Duodenal mucosa (tissue), 2 donors: ENCODE results near the gene SCD5.

ENCODE experiments used
- H3K27ac ChIP-seq: one replicate; pipeline ENCODE4 v1.7.0; 2013; ENCODE audit warnings: low read depth, low read length
- H3K27me3 ChIP-seq, 2 donors: one replicate each; pipeline ENCODE4 v1.7.0; 2013; ENCODE audit warnings: low read length in 2 of 2, control low read depth in 1 of 2; ENCODE audit not compliant: insufficient read depth in 2 of 2, control insufficient read depth in 1 of 2
- H3K36me3 ChIP-seq, 2 donors: one replicate each; pipeline ENCODE4 v1.7.0; 2013; ENCODE audit warnings: low read length in 2 of 2, control low read depth in 1 of 2; ENCODE audit not compliant: insufficient read depth in 2 of 2, control insufficient read depth in 1 of 2
- H3K4me1 ChIP-seq, 2 donors: one replicate each; pipeline ENCODE4 v1.7.0; 2013; ENCODE audit warnings: low read length in 2 of 2, control low read depth in 1 of 2; ENCODE audit not compliant: insufficient read depth in 2 of 2, control insufficient read depth in 1 of 2
- H3K4me3 ChIP-seq, 2 donors: one replicate each; pipeline ENCODE4 v1.7.0; 2013; ENCODE audit warnings: low read length in 2 of 2, low read depth in 1 of 2
- H3K9ac ChIP-seq, 2 donors: one replicate each; pipeline ENCODE4 v1.7.0; 2013; ENCODE audit warnings: low read length in 2 of 2, low read depth in 1 of 2
- H3K9me3 ChIP-seq, 2 donors: one replicate each; pipeline ENCODE4 v1.7.0; 2013; ENCODE audit warnings: low read length in 2 of 2, control low read depth in 1 of 2; ENCODE audit not compliant: control insufficient read depth in 1 of 2

The SCD5 gene

DNA sequence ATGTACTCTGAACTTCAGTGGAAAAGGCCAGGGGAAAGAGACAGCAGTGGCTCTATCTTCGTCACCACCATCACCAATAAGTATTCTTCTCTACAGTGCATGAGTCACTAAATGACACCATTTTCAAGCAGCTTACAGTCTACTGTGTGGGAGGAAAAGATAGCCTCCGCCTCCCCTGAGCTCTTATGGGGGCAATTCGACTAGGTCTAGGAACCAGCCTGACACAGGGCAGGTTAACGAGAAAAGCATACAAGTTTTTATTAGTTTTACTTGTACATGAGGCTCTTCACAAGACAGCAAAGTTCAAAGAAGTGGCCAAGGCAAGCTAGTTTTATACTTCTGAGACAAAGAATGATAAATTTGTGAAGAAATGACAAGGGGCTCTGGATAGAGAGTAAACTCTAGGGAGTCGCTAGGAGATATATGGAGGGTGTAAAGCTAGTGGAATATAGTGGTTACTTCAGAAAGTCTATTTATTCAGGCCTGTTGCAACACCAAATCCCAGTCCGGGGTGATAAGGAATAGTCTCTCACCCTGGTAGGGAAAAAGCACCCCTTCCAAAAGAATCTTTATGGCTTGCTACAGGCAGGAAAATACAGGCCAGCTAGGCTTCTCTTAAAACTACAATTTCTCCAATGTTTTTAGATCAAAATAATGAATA, 49.7 kb downstream of the SCD5 start:
- H3K4me1 ChIP-seq = peaks cover 0 to 10% of the 10 kb centered on the region in 2 donors
- no peak overlapping the region for H3K9ac ChIP-seq
- H3K4me3 ChIP-seq = no peak overlapping the region
- no peaks in the 10 kb centered on the region for H3K9me3 ChIP-seq
- H3K27ac ChIP-seq = no peak overlapping the region
- H3K36me3 ChIP-seq = no peaks in the 10 kb centered on the region
- H3K27me3 ChIP-seq = no peaks in the 10 kb centered on the region

DNA sequence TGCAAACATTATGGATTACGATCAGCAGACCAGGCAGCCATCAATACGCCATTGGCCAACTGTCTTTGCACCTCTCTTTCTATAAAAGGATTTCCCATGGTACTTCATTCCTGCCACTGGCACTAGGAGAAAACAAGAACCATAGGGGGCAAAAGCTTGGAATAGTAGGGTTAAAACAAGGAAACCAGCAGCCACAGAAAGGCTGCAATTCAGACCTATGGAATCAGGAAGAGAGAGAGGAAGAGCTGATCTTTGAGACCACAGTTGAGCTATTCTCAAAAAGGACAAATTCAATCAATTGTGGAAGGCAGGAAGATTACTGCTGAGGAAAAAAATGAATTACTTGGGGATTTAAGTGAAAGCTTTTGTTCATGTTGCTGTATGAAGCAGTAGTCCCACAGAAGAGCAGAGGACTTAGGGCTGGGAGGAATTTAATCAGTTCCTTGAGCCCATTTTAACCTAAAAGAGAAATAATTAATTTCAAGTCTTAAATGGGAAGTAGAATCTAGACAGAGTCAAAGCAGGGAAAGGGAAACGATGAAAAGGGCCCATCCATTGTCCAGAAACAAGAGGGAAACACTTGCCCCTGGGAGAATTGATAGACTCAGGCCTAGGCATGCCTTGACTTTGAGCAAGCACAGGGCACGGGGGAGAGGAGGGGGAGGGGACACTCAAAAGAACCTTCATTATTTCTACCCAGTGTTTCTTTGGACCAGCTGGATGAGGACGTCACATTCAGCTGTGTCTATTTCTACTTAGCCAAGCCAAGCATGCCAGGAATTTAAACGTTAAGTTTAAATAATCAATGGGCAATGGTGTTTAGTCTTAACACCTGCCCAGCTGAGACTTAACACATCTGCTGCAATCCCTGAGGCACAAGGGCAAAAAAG, 50.7 kb downstream of the SCD5 start:
- H3K27ac ChIP-seq = no peak overlapping the region
- H3K4me3 ChIP-seq = no peak overlapping the region
- no peaks in the 10 kb centered on the region for H3K4me1 ChIP-seq
- H3K9ac ChIP-seq = no peak overlapping the region
- H3K9me3 ChIP-seq = no peaks in the 10 kb centered on the region
- no peaks in the 10 kb centered on the region for H3K27me3 ChIP-seq
- no peaks in the 10 kb centered on the region for H3K36me3 ChIP-seq

DNA sequence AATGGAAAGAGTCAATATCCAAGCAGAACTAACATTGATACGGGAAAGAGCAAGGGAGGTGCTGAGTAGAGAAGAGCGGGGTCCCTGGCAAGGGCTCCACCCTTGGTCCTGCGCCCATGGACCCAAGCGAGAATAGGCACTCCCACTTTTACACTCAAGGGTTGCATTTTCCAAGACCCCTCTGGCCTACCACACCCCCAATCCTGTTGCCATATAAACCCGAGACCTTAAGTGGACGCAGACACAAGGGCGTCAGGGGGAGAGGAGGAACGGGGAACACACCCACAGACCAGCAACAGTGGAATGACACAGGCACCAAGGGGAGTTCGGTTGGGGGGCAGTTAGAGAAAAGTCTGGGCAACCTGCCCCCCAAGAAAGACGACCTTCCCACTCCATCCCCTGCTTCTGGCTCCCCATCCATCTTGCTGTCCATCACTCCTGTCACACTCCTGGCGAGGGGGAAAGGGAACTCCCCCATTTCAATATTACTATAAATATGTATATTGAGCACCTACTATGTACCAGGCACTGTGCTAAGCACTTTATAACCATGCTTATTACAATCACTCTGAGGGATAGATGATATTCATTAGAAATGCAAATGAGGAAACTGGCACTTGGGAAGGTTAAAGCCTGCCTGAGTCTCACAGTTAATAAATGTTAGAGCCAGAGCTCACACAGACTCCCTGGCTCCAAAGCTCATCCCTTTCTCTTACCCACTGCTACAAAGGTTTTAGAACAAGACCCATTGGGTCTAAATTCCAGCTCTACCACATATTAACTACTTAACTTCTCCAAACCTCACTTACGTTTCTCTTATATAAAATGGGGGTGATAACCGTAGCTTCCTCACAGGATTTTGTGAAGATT, 51.7 kb downstream of the SCD5 start:
- Histone ChIP-seq H3K4me3 (no peak overlapping the region), H3K27ac (no peak overlapping the region), H3K36me3 (no peaks in the 10 kb centered on the region), H3K9me3 (no peaks in the 10 kb centered on the region), H3K27me3 (no peaks in the 10 kb centered on the region), H3K9ac (no peak overlapping the region), H3K4me1 (no peaks in the 10 kb centered on the region)

DNA sequence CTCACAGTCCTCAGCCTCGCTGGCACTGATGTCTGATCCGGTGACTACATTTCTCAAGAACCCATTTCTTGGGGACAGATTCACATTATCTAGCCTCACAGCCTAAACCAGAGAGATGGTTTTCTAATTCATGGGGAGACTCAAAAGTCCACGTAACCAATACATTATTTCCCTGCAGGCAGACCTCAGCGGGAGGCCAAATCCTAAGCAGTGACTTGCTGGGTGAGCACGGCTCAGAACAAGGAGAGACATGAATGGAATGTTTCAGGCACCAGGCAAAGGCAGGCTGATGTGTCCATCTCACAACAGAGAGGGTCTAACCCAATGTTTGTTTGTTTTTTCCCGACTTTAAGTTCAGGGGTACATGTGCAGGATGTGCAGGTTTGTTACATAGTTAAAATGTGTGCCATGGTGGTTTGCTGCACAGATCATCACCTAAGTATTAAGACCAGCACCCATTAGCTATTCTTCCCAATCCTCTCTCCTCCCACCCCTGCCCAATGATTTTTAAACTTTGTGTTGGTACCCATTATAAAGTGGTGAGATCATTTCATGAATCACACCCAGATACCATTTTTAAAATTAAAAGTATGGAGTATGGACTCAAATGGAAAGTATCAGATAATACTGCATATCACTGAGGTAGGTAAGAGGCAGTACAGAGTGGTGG, 53.3 kb downstream of the SCD5 start:
- H3K27ac ChIP-seq = no peak overlapping the region
- H3K9me3 ChIP-seq = no peaks in the 10 kb centered on the region
- H3K4me3 ChIP-seq = no peak overlapping the region
- H3K27me3 ChIP-seq = no peaks in the 10 kb centered on the region
- no peak overlapping the region for H3K9ac ChIP-seq
- H3K36me3 ChIP-seq = no peaks in the 10 kb centered on the region
- no peaks in the 10 kb centered on the region for H3K4me1 ChIP-seq

DNA sequence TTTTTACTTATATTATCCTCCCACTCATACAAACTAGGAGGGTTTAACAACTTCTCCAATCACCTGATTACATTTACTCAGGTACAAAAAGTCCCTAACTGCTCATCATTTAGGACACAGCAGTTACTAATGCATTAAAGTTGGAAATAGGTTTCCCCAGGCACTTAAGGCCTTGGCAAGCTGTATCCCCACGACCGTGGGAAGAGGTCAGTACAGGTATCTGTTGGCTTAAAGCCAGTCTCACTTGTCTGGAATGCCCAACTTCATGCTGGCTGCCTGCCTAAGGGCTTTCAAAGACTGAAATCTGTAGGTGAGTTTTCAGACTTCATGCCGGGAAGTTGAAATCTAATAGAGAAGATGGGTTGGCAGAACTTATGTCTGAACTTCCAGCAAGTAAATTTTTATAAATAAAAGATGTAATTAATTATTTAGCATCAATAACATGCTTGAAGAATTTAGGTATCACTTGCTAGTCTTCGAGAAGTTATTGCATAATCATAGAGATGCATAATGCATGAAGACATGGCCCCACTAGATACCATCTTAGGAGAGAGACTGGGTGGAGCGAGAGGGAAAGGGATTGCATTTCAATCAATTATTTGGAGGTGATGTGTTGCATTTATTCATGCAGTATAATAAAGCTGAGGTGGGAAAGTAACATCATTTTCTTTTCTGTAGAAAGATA, 54.2 kb downstream of the SCD5 start:
- H3K36me3 ChIP-seq = no peaks in the 10 kb centered on the region
- H3K4me3 ChIP-seq = no peak overlapping the region
- no peak overlapping the region for H3K27ac ChIP-seq

DNA sequence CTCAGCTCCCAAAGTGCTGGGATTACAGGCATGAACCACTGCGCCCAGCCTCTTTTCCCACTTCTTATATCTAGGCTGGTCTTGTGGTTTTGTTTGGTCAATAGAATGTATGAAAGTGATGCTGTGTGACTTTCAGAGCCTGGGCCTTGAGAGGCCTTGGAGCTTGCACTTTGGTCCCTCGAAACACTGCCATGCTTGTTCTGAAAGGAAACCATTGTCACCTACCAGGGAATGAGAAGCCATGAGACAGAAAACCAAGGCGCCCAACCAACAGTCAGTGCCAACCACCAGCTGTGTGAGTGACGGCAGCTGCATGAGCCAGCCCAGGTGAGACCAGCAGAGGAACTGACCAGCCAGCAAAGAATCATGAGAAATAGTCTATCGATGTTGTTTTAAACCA, 57.4 kb downstream of the SCD5 start:
- H3K27me3 ChIP-seq = no peaks in the 10 kb centered on the region
- no peaks in the 10 kb centered on the region for H3K36me3 ChIP-seq
- no peak overlapping the region for H3K4me3 ChIP-seq
- H3K9me3 ChIP-seq = no peaks in the 10 kb centered on the region
- no peak overlapping the region for H3K9ac ChIP-seq
- no peaks in the 10 kb centered on the region for H3K4me1 ChIP-seq
- no peak overlapping the region for H3K27ac ChIP-seq

More for the DNA sequence above, 54.2 kb downstream of the SCD5 start:
- Histone ChIP-seq H3K4me1 (no peaks in the 10 kb centered on the region), H3K27me3 (no peaks in the 10 kb centered on the region), H3K9ac (no peak overlapping the region), H3K9me3 (no peaks in the 10 kb centered on the region)

DNA sequence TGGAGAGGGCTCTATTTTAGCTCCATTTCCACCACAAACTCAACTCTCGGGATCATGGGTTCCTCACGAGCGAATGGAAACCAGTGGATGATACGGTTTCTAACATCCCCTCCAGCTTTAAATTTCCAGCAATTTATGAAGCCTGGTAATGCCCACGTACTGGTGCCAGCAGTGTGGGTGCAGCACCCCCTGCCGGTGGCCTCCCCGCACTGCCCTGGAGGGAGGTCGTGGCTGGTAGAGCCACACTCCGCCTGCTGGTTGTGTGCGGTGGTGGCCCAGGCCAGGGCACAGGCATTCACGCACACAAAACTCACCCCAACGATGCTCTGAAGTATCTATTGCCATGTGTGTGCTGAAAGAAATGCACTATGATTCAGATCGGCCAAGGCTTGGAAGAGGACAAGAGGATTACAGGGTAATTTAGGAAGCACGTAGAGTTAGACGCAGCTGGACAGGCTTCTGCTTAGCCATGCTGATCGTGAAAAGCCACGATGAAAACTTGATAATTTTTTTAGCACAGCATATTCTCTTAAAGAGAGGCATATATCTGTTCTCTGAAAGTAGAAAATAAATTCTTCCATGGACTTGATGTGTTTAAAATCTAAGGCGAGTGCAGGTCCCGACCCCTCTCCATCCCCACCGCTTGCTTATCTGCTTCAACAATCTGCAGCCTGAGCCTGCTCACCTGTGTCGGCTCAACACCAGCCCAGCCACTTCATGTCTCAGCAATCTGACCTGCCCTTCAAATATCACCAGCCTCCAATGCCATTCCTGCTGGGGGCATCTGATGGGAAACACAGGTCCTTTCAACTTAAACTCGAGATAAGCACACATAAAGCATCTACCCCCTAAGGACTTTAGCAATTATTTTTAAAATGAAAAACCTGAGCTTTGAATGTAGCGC, 59.1 kb downstream of the SCD5 start:
- Histone ChIP-seq H3K9ac (no peak overlapping the region), H3K27ac (no peak overlapping the region)

DNA sequence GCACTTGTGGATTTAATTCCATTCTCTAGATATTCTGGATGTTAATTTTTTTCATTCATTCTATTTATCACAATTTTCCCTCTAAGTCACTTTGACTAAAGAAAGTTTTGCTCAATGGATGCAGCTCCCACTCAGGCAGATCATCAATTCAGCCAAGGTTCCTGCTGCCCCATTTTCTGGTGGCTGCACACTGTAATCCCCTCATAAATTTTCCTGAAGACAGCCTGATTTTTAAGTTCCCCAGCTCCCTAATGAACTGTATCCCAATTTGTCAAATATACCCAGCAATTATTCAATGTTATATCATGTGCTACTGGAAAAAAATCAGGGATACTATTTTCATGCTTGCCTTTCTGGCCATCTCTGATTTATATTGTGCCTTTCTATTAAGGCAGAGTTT, 61.2 kb downstream of the SCD5 start:
- Histone ChIP-seq H3K4me3 (no peak overlapping the region), H3K36me3 (no peaks in the 10 kb centered on the region), H3K9me3 (no peaks in the 10 kb centered on the region), H3K9ac (no peak overlapping the region), H3K27me3 (no peaks in the 10 kb centered on the region), H3K4me1 (peaks cover 0 to under 1% of the 10 kb centered on the region in 2 donors), H3K27ac (no peak overlapping the region)

More for the DNA sequence above, 59.1 kb downstream of the SCD5 start:
- Histone ChIP-seq H3K4me3 (no peak overlapping the region), H3K36me3 (no peaks in the 10 kb centered on the region), H3K27me3 (no peaks in the 10 kb centered on the region), H3K4me1 (no peaks in the 10 kb centered on the region), H3K9me3 (no peaks in the 10 kb centered on the region)

DNA sequence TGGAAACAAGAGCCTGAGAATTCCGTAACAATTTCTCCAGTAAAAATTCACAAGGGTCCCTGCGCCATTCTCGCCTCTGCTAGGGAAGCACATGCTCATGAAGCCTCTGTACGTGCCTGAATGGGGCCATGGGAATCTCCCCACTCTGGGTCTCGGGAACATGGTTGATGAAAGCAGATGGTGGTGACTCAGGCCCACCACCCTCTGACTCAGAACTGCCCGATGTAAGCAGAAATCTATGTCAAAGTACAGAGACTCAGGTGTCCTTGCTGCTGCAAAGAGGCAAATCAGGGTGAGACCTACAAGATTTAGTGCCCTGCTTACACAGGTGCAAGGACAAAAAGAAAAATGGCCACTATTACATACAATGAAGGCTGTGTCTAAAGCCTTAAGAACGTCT, 65.0 kb downstream of the SCD5 start:
- Histone ChIP-seq H3K9me3 (peaks cover 0 to 6% of the 10 kb centered on the region in 2 donors), H3K36me3 (no peaks in the 10 kb centered on the region), H3K27me3 (no peaks in the 10 kb centered on the region), H3K4me1 (peaks cover 0 to 9% of the 10 kb centered on the region in 2 donors), H3K27ac (no peak overlapping the region), H3K9ac (no peak overlapping the region), H3K4me3 (no peak overlapping the region)
